T1000 (cell line): ENCODE results near the gene IFNL1.
"Not testable (repeated sequence)": the region's sequence is repeated elsewhere in the genome, so short reads cannot be mapped to it uniquely, and the experiment has no call there.

Experiments
- DNase-seq: peaks from one replicate; lab custom pipeline; 2025; ENCODE audit warnings: mixed read lengths; lab: John Stamatoyannopoulos, UW

The IFNL1 gene

GRCh38 chr19:39270036-39270871, 26.0 kb upstream of the IFNL1 start:
- no peak for DNase-seq

GRCh38 chr19:39273859-39274258, 22.3 kb upstream of the IFNL1 start:
- not testable (repeated sequence) for DNase-seq

- DNase-seq, result no peak
These were observed 20.6 kb upstream of the IFNL1 start for GRCh38 chr19:39275578-39275977.

- DNase-seq, result no peak
These were observed 19.5 kb upstream of the IFNL1 start for GRCh38 chr19:39276740-39277139.

GRCh38 chr19:39277598-39277997, 18.6 kb upstream of the IFNL1 start:
- no peak for DNase-seq

- DNase-seq, result no peak
These were observed 14.2 kb upstream of the IFNL1 start for GRCh38 chr19:39282021-39282420.

DNA sequence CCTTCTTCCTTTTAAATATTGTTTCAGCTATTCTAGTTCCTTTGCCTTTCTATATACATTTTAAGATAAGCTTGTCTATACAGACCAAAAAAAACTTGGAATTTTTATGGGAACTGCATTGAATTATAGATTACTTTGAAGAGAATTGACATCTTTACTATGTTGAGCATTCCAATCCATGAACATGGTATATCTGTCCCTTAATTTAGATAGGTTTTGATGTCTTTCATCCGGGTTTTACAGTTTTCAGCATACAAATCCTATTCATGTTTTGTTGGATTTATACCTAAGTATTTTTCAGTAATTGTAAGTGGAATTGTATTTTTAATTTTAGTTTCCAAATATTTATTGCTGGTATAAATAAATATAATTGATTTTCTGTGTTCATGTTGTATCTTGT, 12.2 kb upstream of the IFNL1 start:
- DNase-seq, result no peak

DNA sequence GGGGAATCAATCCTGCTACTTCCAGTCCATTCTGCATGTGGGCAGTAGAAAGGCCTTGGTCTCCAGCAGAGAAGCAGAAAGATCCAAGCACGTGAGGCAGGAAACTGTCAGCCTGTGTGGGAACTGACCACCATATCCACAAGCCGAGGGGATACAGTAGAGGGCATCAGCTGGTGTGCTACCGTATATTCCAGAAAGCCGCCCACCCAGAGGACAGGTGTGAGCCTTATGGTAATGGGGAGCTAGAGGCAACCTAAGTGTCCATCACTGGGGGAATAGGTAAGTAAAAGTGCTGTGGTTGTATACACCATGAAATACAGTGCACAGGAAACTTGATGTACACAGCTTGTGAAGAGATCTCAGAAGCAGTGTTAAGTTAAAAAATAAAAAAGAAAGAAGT, 2.8 kb upstream of the IFNL1 start:
- DNase-seq, result no peak

- DNase-seq, result no peak
These were observed 699 bp downstream of the IFNL1 start for GRCh38 chr19:39296906-39297305.

DNA sequence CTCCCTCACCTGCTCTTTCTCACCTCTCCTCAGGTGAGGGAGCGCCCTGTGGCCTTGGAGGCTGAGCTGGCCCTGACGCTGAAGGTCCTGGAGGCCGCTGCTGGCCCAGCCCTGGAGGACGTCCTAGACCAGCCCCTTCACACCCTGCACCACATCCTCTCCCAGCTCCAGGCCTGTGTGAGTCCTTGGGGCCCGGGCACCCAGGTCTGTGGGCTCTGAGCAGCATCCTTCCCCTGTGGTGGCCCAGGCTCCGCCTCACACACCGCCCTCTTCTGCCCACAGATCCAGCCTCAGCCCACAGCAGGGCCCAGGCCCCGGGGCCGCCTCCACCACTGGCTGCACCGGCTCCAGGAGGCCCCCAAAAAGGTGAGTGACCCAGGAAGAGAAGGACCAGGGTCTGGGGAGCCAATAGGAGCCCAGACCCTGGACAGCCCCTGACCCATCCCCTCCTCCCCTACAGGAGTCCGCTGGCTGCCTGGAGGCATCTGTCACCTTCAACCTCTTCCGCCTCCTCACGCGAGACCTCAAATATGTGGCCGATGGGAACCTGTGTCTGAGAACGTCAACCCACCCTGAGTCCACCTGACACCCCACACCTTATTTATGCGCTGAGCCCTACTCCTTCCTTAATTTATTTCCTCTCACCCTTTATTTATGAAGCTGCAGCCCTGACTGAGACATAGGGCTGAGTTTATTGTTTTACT, 1.9 kb downstream of the IFNL1 start:
- no peak for DNase-seq

DNA sequence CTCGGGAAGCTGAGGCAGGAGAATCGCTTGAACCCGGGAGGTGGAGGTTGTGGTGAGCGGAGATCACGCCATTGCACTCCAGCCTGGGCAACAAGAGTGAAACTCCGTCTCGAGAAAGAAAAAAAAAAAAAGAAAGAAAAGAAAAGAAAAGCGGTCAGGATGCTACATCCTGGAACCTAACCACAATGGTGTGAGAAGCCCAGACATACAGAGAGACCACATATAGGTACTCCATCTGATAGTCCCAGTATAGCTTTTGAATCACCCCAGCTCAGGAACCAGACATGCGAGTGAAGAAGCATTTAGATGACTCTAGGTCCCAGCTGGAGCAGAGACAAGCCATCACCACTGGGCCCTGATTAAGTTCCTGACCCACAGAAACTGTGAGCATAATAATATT, 3.2 kb downstream of the IFNL1 start:
- DNase-seq, result no peak

DNA sequence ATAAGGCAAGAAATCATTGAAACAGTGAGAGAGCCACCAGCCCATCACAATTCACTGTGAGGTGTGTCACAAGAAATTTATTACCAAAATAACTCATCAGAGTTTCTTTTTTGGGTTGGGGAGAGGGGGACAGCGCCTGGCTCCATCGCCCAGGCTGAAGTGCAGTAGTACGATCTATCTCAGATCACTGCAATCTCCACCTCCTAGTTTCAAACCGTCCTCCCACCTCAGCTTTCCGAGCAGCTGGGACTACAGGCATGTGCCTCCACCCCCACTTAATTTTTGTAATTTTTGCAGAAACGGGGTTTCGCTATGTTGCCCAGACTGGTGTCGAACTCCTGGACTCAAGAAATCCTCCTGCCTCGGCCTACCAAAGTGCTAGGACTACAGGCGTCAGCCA, 3.6 kb downstream of the IFNL1 start:
- DNase-seq, result no peak

DNA sequence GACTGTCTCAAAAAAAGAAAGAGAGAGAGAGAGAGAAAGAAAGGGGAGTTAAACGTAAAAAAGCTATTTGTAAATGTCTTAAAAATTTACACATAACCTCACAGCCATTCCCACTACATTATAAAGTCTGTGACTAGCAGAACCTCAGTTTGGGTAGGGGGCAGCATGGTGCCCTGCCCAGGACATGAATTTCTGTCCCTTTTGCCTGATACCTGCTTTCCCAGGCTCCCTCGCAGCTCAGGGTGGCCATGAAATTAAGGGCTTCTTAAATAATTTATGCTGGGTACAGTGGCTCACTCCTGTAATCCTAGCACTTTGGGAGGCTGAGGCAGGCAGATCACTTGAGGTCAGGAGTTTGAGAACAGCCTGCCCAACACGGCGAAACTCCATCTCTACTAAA, 4.8 kb downstream of the IFNL1 start:
- no peak for DNase-seq

- no peak for DNase-seq
These were observed 5.4 kb downstream of the IFNL1 start for GRCh38 chr19:39301562-39301961.

GRCh38 chr19:39303373-39304184, 7.4 kb downstream of the IFNL1 start:
- no peak for DNase-seq

GRCh38 chr19:39304185-39304513, 7.9 kb downstream of the IFNL1 start:
- DNase-seq, result no peak

DNA sequence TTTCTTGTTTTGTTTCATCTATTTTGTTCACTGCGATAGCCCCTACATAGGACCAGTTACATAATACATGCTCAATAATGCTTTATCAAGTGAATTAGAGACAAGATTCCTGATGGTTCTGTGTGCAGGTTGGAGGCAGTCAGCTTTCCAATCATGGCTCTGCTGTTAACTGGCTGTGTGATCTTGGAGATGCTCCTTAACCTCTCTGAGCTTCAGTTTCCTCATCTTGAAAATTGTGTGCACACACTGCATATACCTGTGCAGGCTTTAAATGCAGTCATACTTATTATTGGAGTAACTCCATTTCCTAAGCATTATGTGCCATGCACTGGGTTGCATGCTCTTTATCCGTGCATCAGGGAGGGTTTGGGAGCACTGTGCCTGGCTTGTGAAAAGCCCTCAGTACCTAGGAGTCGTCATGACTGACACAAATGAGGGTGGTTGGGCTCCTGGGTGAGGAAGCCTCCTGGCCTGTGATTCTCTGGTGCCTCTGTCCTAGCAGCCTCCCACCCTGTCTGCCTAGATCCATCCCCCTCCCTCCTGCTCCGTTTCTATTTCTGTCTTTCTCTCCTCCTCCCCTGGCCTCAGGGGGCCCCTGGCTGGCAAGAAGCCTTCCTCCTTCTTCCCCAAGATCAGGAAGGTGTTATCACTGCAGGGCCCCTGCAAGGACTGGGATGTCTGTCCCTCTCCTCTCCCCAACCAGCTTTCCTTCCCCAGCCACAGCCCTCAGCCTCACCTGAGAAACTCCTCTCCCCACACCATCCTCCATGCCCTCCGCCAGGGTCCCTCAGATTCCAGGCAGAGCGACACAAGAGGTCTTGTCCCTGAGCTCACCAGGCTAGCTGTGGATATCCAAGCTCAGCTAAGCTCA, 8.7 kb downstream of the IFNL1 start:
- DNase-seq, result no peak

DNA sequence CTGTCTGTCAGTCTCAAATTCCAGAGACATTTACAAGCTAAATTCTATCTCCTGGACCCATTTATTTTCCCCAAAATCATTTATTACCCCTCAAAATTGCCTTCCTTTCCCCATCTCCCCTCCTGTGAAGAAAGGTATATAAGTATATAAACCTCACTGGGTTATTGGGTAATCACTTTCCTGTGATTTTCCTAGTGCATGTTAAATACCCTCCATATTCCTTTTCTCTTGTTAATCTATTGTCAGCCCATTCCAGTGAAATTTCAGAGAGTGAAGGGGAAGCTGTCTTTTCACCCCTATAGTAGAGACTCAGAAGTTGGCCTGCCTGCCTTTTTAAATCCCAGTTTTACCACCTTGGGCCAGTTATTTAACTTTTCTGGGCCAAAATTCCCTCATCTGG, 9.9 kb downstream of the IFNL1 start:
- no peak for DNase-seq

GRCh38 chr19:39307046-39307821, 11.0 kb downstream of the IFNL1 start:
- DNase-seq, result no peak

DNA sequence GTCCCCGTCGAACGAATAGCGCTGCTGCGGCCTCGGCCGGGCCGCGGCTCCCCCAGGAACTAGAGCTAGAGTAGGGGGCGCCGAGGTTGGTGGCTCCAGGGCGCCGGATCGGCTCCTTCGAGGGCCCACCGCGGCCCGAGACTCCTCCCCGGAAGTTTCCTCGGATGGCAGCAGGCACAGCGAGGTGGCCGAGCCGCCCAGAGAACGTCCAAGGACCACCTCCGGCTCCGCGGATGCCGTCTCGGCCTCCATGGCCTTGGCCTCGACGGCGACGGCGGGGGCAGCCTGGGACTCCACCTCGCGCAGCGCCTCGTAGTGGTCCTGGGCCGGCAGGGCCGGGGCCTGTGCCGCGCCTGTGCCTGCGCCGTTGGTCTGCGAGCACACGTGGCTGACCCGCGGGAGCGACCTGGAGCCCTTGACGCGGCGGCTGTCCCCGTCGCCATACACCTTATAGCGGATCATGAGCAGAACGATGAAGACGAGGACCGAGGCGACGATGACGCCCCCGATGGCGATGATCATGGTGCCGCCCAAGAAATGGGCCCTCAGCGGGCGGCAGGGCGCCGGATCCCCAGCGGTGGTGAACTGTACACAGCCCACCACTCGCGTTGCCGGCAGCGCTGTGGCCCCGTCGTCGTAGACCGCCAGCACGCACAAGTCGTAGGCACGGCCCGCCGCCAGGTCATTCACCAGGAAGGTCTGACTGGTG, 11.8 kb downstream of the IFNL1 start:
- no peak for DNase-seq
